Stomach (tissue), 4 donors: Measurements from ENCODE around the gene EIF1AD.

Experiments used
- EP300 ChIP-seq: sonication (generic); formaldehyde crosslinking; IDR thresholded peaks from one replicate; pipeline ENCODE4 v1.6.1; 2017; ENCODE audit warnings: antibody characterized with exemption
- POLR2A ChIP-seq, 4 donors: fragments of 450-650 bp; IDR thresholded peaks; one replicate each; pipeline ENCODE4 v1.6.1; 2016; ENCODE audit warnings: antibody characterized with exemption in 4 of 4, control low read depth in 2 of 4, mild to moderate bottlenecking in 1 of 4, moderate library complexity in 1 of 4
- POLR2AphosphoS5 ChIP-seq, 3 donors: sonication (generic); formaldehyde crosslinking; IDR thresholded peaks; one replicate each; pipeline ENCODE4 v1.6.1; 2016; ENCODE audit warnings: antibody characterized with exemption in 3 of 3
- TF ChIP-seq, protein P1 (sequence below), 7 experiments: fragments of 450-650 bp in 4 of 7; fragments of 200-600 bp in 3 of 7; sonication (generic) in 3 of 7; IDR thresholded peaks; one replicate each; pipeline ENCODE4 v1.5.1; 2016 to 2019; ENCODE audit warnings: antibody characterized with exemption in 7 of 7, control low read depth in 2 of 7, mild to moderate bottlenecking in 1 of 7

DNA sequence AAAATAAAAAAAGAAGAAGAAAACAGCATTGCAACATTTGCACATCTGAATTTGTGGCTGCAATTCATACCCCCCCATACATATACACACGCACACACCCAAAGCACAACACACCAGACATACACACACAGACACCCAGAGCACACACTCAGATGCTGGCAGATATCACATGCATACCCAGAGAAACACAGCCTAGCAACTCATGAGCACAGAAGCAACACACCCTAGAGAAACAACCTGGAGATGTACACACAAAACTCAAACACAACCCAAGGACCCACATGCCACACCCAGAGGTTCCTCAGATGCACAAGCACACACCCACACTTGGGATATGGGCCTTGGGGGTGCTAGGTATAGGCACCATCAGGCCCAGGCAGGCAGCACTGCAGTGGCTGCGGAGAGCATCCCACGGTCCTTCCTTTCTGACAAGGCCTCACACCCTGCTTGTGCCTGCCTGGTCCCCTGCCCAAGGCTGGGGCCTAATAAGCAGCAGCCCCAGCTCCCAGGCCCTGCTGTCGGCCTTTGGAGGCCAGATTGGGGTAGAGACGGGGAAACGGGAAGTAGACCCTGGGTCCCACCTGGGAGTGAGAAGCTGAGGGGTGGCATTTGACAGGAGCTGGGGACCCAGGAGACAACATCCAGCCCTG lies 13.0 kb upstream of the EIF1AD start:
- TF ChIP-seq, protein P1, sequence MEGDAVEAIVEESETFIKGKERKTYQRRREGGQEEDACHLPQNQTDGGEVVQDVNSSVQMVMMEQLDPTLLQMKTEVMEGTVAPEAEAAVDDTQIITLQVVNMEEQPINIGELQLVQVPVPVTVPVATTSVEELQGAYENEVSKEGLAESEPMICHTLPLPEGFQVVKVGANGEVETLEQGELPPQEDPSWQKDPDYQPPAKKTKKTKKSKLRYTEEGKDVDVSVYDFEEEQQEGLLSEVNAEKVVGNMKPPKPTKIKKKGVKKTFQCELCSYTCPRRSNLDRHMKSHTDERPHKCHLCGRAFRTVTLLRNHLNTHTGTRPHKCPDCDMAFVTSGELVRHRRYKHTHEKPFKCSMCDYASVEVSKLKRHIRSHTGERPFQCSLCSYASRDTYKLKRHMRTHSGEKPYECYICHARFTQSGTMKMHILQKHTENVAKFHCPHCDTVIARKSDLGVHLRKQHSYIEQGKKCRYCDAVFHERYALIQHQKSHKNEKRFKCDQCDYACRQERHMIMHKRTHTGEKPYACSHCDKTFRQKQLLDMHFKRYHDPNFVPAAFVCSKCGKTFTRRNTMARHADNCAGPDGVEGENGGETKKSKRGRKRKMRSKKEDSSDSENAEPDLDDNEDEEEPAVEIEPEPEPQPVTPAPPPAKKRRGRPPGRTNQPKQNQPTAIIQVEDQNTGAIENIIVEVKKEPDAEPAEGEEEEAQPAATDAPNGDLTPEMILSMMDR (IDR thresholded peaks at IDR 0.05) = no peak
- no peak for TF ChIP-seq POLR2A (IDR thresholded peaks at IDR 0.05)
- no peak for TF ChIP-seq POLR2AphosphoS5 (IDR thresholded peaks at IDR 0.05)
- TF ChIP-seq EP300 = no peak
